K562 (cell line): ENCODE measurements around the gene C1QTNF2. TPM values are rescaled to one million over a fixed set of nuclear protein-coding genes. Genes with fewer than 3 reads are reported as not detected.

Experiments used
- BMI1 ChIP-seq: fragments of 150-350 bp; IDR thresholded peaks from 2 replicates; pipeline ENCODE4 v1.6.1; 2014; ENCODE audit warnings: low read length
- CREBBP ChIP-seq: IDR thresholded peaks from one replicate; pipeline ENCODE4 v1.6.1; 2012; ENCODE audit warnings: low read depth, mild to moderate bottlenecking, control low read depth, inconsistent platforms, low read length
- CSDE1 ChIP-seq, 2 experiments: fragments of 450-650 bp; IDR thresholded peaks; 2 replicates each; pipeline ENCODE4 v1.6.1; 2016; ENCODE audit warnings: mild to moderate bottlenecking in 1 of 2
- FOXP1 ChIP-seq: sonication (generic); formaldehyde crosslinking; IDR thresholded peaks from 2 replicates; pipeline ENCODE4 v1.8.0; 2022; ENCODE audit warnings: mild to moderate bottlenecking, missing genetic modification reagents
- NR4A1 ChIP-seq, 2 experiments: fragments of 250-450 bp in 1 of 2; fragments of 450-650 bp in 1 of 2; sonication (Bioruptor Pico) in 1 of 2; IDR thresholded peaks; 2 replicates each; pipeline versions ENCODE4 v1.4.0 to v1.6.1; 2016 to 2020; ENCODE audit warnings: mild to moderate bottlenecking in 2 of 2, missing compliant biosample characterization in 1 of 2, missing genetic modification characterization in 1 of 2, moderate library complexity in 1 of 2
- OTX1 ChIP-seq: fragments of 450-650 bp; formaldehyde crosslinking; IDR thresholded peaks from 2 replicates; pipeline ENCODE4 v1.4.0; 2022; ENCODE audit warnings: mild to moderate bottlenecking
- POLR3A ChIP-seq: IDR thresholded peaks from 2 replicates; pipeline ENCODE4 v1.6.1; 2011; ENCODE audit warnings: borderline replicate concordance, mild to moderate bottlenecking, moderate library complexity; ENCODE audit not compliant: insufficient read length, insufficient read depth; ENCODE audit errors: extremely low read depth
- PRPF4 ChIP-seq: fragments of 200-400 bp; formaldehyde crosslinking; IDR thresholded peaks from one replicate; pipeline ENCODE4 v1.6.1; 2017; ENCODE audit warnings: low read length, low read depth, mild to moderate bottlenecking; ENCODE audit not compliant: insufficient read depth, poor library complexity, severe bottlenecking
- TFAP4 ChIP-seq: sonication (generic); formaldehyde crosslinking; IDR thresholded peaks from 2 replicates; pipeline ENCODE4 v1.8.0; 2022; ENCODE audit warnings: missing genetic modification reagents, mild to moderate bottlenecking, moderate library complexity, borderline replicate concordance
- TFE3 ChIP-seq: fragments of 450-650 bp; formaldehyde crosslinking; IDR thresholded peaks from 2 replicates; pipeline ENCODE4 v1.4.0; 2020; ENCODE audit warnings: mild to moderate bottlenecking, mixed read lengths
- ZNF253 ChIP-seq: fragments of 250-450 bp; sonication (Bioruptor Pico); conservative IDR thresholded peaks from 2 replicates; pipeline ENCODE4 v1.6.1; 2021; ENCODE audit warnings: mild to moderate bottlenecking
- ZNF431 ChIP-seq: sonication (generic); formaldehyde crosslinking; IDR thresholded peaks from 2 replicates; pipeline ENCODE4 v1.8.0; 2022; ENCODE audit warnings: mild to moderate bottlenecking, missing genetic modification reagents
- ZNF707 ChIP-seq: fragments of 250-450 bp; sonication (Bioruptor Pico); conservative IDR thresholded peaks from 2 replicates; pipeline ENCODE4 v1.8.0; 2022; ENCODE audit warnings: inconsistent platforms, mild to moderate bottlenecking, moderate library complexity
- ZNF778 ChIP-seq: fragments of 450-650 bp; formaldehyde crosslinking; IDR thresholded peaks from 2 replicates; pipeline ENCODE4 v1.4.0; 2020; ENCODE audit warnings: mild to moderate bottlenecking, moderate library complexity
- polyA plus RNA-seq, 8 experiments: library from polyadenylated mRNA; depleted of rRNA in 4 of 8; stranded (reverse) in 5 of 8; unstranded in 3 of 8; fragments of >200 nt; fragmentation: Nextera tagmentation in 2 of 8; fragmentation: Illumina TruSeq in 1 of 8; extraction: Ambion mirVana in 2 of 8; extraction: Trizol in 1 of 8; gene quantifications; 2 replicates each; pipeline versions ENCODE4 v1.2.1 to v1.2.3, GENCODE V29; 2011 to 2014; ENCODE audit warnings: inconsistent platforms in 1 of 8, missing spikeins in 1 of 8
- total RNA-seq, 7 experiments: library from RNA; depleted of rRNA in 6 of 7; stranded (reverse); fragments of >200 nt in 6 of 7; fragmentation: Illumina TruSeq in 2 of 7; extraction: Trizol in 2 of 7; gene quantifications; 2 replicates each; pipeline versions ENCODE4 v1.2.1 to v1.2.3, GENCODE V29; 2011 to 2021; ENCODE audit warnings: low replicate concordance in 1 of 7

Gene C1QTNF2
- total and polyA plus RNA-seq, 9 of the 15 experiments (the other 6 are each of a cell fraction or from before 2014, with no cell fraction given): not detected

- no peak for TF ChIP-seq POLR3A
- no peak for TF ChIP-seq ZNF707
- no peak for TF ChIP-seq CREBBP
- no peak for TF ChIP-seq FOXP1 (CRISPR knock-in tag)
- no peak for TF ChIP-seq BMI1
- peak; percentile 96 for TF ChIP-seq TFAP4
- no peak for TF ChIP-seq ZNF431 (CRISPR knock-in tag)
- TF ChIP-seq TFE3 (CRISPR knock-in tag): no peak
- TF ChIP-seq CSDE1 (IDR thresholded peaks at IDR 0.05): no peak
- TF ChIP-seq ZNF253: no peak
- no peak for TF ChIP-seq ZNF778 (CRISPR knock-in tag)
- TF ChIP-seq OTX1 (CRISPR knock-in tag): no peak
- TF ChIP-seq PRPF4: no peak
- no peak for TF ChIP-seq NR4A1 (CRISPR knock-in tag; IDR thresholded peaks at IDR 0.05)
- TF ChIP-seq NR4A1 (tag; IDR thresholded peaks at IDR 0.05): 0 out of 2 replicates have a peak, but pooled peaks have one; percentile 62
These were observed 29.3 kb upstream of the C1QTNF2 start, which contains the start of gene FAM200C (continued) for GRCh38 chr5:160399402-160400353.
